T-helper 1 cell treated with Interleukin-12 subunit alpha and Interleukin-12 subunit beta and Interleukin-4 antibody, amounts not matched to agents 30 μg/mL and 1 μg/mL, for 36 hours (primary cell): Measurements from ENCODE around the gene NEUROD2.
"Not testable (repeated sequence)": the region's sequence is repeated elsewhere in the genome, so short reads cannot be mapped to it uniquely, and the experiment has no call there.

Experiments used
- H3K27ac Mint-ChIP-seq: one replicate; pipeline ENCODE4 v1.8.0; 2021; ENCODE audit warnings: mild to moderate bottlenecking, mixed read lengths
- H3K27me3 Mint-ChIP-seq: one replicate; pipeline ENCODE4 v1.8.0; 2021; ENCODE audit warnings: low read depth, mixed read lengths
- H3K36me3 Mint-ChIP-seq: one replicate; pipeline ENCODE4 v1.8.0; 2021; ENCODE audit warnings: low read depth, mixed read lengths
- H3K4me1 Mint-ChIP-seq: one replicate; pipeline ENCODE4 v1.8.0; 2021; ENCODE audit warnings: low read depth, mixed read lengths
- H3K4me3 Mint-ChIP-seq: one replicate; pipeline ENCODE4 v1.8.0; 2021; ENCODE audit warnings: mild to moderate bottlenecking, moderate library complexity, mixed read lengths
- H3K9me3 Mint-ChIP-seq: one replicate; pipeline ENCODE4 v1.8.0; 2021; ENCODE audit warnings: mixed read lengths

The NEUROD2 gene

DNA sequence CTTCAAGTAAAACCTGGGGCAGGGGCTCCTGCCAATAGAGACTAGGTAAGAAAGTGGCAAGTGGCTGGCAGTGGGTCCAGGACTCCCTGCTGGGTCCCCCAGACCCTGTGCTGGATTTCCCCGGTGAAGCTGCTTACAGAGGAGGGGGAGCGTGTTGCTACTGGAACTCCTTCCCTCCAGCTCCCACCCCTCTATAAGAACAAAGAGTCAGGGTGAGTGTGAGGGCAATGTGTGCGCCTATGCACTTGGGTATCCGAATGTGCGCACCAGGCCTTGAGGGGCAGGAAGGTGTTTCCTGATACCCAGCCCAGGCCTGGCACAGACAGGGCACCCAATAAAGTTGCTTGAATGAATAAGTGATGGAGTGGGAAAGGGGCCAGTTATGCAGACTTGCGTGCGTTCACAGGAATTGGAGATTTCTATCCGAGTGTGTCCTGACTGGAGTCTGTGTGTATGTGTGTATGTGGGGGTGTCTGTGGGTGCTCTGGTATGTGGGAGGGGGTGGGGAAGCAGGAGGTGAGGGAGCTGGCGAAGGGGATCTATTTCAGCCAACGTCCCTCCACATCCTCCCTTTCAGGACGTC lies 11.7 kb downstream of the NEUROD2 start:
- Mint-ChIP-seq H3K4me3 (no peak overlapping the region), H3K27me3 (peaks cover 89% of the 10 kb centered on the region), H3K27ac (no peak overlapping the region), H3K9me3 (no peaks in the 10 kb centered on the region), H3K4me1 (no peaks in the 10 kb centered on the region), H3K36me3 (peaks cover 3% of the 10 kb centered on the region)

DNA sequence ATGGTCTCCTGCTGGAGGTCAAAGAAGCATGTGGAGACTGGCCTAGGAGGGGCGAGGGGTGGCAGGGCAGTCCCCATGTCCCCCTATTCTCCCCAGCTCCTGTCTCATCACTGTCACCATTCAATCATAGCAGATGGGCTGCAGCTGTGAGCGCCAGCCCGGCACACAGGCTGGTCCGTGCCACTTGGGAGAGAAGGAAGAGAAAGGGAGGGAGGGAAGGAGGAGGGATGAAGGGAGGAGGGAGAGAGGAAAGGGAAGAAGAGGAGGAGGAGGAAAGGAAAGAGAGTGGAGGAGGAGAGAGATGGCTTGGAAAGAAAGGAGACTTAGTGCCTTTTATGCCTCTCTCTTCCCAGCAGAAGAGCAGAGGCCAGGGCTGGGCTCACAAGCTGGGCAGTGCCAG lies 12.4 kb downstream of the NEUROD2 start:
- Mint-ChIP-seq H3K4me3 (no peak overlapping the region), H3K27me3 (peaks cover 82% of the 10 kb centered on the region), H3K4me1 (no peaks in the 10 kb centered on the region), H3K27ac (no peak overlapping the region), H3K9me3 (no peaks in the 10 kb centered on the region), H3K36me3 (peaks cover 3% of the 10 kb centered on the region)

DNA sequence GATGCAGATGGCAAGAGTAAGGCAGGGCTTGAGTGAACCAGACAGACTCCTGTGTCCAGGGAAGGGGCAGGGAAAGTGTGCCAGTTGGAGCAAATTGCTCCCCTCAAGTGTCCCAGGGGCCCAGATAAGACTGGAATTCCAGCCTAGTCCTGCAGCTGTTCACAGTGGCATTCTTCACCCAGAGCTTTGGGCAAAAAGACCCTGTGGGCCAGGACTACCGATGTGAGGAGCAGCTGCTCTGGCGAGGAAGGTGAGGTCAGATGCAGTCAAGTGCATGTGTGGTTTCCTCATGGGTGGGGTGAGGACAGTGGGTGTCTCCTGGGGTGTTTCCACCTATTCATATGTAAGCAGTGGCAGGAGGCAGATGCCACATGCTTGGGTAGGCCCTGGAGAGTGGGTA lies 14.3 kb downstream of the NEUROD2 start:
- no peaks in the 10 kb centered on the region for H3K4me1 Mint-ChIP-seq
- no peaks in the 10 kb centered on the region for H3K9me3 Mint-ChIP-seq
- H3K36me3 Mint-ChIP-seq, result peaks cover 3% of the 10 kb centered on the region
- H3K27me3 Mint-ChIP-seq, result peaks cover 72% of the 10 kb centered on the region
- H3K27ac Mint-ChIP-seq, result no peak overlapping the region
- H3K4me3 Mint-ChIP-seq, result no peak overlapping the region

- Mint-ChIP-seq H3K4me1 (no peaks in the 10 kb centered on the region), H3K4me3 (no peak overlapping the region), H3K27ac (no peak overlapping the region), H3K36me3 (peaks cover 3% of the 10 kb centered on the region), H3K9me3 (no peaks in the 10 kb centered on the region), H3K27me3 (peaks cover 63% of the 10 kb centered on the region)
These were observed 15.5 kb downstream of the NEUROD2 start for GRCh38 chr17:39591958-39592954.

GRCh38 chr17:39590180-39590579 lies 17.5 kb downstream of the NEUROD2 start:
- not testable (repeated sequence) for H3K4me1 Mint-ChIP-seq, H3K27ac Mint-ChIP-seq, H3K4me3 Mint-ChIP-seq, H3K9me3 Mint-ChIP-seq, H3K36me3 Mint-ChIP-seq
- H3K27me3 Mint-ChIP-seq, result peaks cover 45% of the 10 kb centered on the region

DNA sequence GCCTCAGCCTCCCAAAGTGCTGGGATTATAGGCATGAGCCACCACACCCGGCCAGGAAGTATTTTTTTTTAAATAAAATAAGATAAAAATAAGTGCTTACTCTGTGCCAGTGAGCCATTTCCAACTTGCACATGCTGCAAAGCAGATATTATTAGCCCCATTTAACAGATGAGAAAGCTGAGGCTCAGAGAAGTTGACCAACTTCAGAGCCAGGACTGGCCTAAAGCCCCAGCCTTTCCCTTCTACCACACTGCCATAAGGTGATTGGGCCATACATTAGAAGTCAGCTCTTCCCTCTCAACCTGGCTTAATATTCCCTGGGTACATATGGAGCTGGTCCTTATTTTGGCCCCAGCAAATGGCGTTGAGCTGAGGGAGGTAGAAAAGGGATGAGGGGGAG lies 25.1 kb downstream of the NEUROD2 start:
- Mint-ChIP-seq H3K27me3 (peaks cover 4% of the 10 kb centered on the region), H3K4me1 (no peaks in the 10 kb centered on the region), H3K4me3 (no peak overlapping the region), H3K36me3 (no peaks in the 10 kb centered on the region), H3K9me3 (no peaks in the 10 kb centered on the region), H3K27ac (no peak overlapping the region)

GRCh38 chr17:39581759-39582085 lies 26.0 kb downstream of the NEUROD2 start:
- Mint-ChIP-seq H3K27me3 (peaks cover 4% of the 10 kb centered on the region), H3K27ac (no peak overlapping the region), H3K4me3 (no peak overlapping the region), H3K9me3 (no peaks in the 10 kb centered on the region), H3K4me1 (no peaks in the 10 kb centered on the region), H3K36me3 (no peaks in the 10 kb centered on the region)

GRCh38 chr17:39581071-39581758 lies 26.5 kb downstream of the NEUROD2 start:
- Mint-ChIP-seq H3K27ac (no peak overlapping the region), H3K4me1 (no peaks in the 10 kb centered on the region), H3K9me3 (no peaks in the 10 kb centered on the region), H3K36me3 (no peaks in the 10 kb centered on the region), H3K27me3 (peaks cover 4% of the 10 kb centered on the region), H3K4me3 (no peak overlapping the region)

- Mint-ChIP-seq H3K27me3 (peaks cover 7% of the 10 kb centered on the region), H3K9me3 (no peaks in the 10 kb centered on the region)
These were observed 27.6 kb downstream of the NEUROD2 start for GRCh38 chr17:39580082-39580468.

GRCh38 chr17:39579318-39580081 lies 28.2 kb downstream of the NEUROD2 start:
- Mint-ChIP-seq H3K27ac (no peak overlapping the region), H3K9me3 (no peaks in the 10 kb centered on the region), H3K27me3 (peaks cover 10% of the 10 kb centered on the region), H3K4me3 (no peak overlapping the region), H3K4me1 (no peaks in the 10 kb centered on the region), H3K36me3 (no peaks in the 10 kb centered on the region)

More at GRCh38 chr17:39580082-39580468, 27.6 kb downstream of the NEUROD2 start:
- H3K4me3 Mint-ChIP-seq, result no peak overlapping the region
- H3K27ac Mint-ChIP-seq, result no peak overlapping the region
- no peaks in the 10 kb centered on the region for H3K4me1 Mint-ChIP-seq
- no peaks in the 10 kb centered on the region for H3K36me3 Mint-ChIP-seq

- Mint-ChIP-seq H3K27me3 (peaks cover 13% of the 10 kb centered on the region), H3K36me3 (no peaks in the 10 kb centered on the region), H3K9me3 (no peaks in the 10 kb centered on the region), H3K4me3 (no peak overlapping the region), H3K27ac (no peak overlapping the region), H3K4me1 (peaks cover 3% of the 10 kb centered on the region)
These were observed 29.4 kb downstream of the NEUROD2 start for GRCh38 chr17:39578272-39578671.

DNA sequence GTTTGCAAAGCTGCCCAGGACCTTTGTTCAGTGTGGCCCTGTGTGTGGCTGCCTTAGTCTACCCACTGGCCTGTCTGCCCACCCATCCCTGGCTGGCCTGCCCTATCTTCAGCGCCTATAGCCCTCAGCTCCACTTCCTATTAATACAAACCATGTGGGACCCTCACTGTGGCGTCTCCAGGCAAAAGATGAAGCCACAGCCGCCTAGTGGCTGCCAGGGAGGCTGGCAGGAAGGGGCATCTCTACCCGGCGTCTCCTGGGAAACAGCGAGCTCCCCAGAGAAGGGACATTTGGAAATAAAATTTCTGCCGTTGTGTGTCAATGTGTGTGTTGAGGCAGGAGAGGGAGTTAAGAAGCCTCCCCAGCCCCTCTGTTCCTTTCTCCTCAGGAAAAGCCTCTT lies 31.5 kb downstream of the NEUROD2 start:
- H3K36me3 Mint-ChIP-seq, result peaks cover 8% of the 10 kb centered on the region
- no peak overlapping the region for H3K27ac Mint-ChIP-seq
- H3K27me3 Mint-ChIP-seq, result peaks cover 13% of the 10 kb centered on the region
- peaks cover 3% of the 10 kb centered on the region for H3K4me1 Mint-ChIP-seq
- H3K9me3 Mint-ChIP-seq, result peaks cover 5% of the 10 kb centered on the region
- H3K4me3 Mint-ChIP-seq, result no peak overlapping the region

DNA sequence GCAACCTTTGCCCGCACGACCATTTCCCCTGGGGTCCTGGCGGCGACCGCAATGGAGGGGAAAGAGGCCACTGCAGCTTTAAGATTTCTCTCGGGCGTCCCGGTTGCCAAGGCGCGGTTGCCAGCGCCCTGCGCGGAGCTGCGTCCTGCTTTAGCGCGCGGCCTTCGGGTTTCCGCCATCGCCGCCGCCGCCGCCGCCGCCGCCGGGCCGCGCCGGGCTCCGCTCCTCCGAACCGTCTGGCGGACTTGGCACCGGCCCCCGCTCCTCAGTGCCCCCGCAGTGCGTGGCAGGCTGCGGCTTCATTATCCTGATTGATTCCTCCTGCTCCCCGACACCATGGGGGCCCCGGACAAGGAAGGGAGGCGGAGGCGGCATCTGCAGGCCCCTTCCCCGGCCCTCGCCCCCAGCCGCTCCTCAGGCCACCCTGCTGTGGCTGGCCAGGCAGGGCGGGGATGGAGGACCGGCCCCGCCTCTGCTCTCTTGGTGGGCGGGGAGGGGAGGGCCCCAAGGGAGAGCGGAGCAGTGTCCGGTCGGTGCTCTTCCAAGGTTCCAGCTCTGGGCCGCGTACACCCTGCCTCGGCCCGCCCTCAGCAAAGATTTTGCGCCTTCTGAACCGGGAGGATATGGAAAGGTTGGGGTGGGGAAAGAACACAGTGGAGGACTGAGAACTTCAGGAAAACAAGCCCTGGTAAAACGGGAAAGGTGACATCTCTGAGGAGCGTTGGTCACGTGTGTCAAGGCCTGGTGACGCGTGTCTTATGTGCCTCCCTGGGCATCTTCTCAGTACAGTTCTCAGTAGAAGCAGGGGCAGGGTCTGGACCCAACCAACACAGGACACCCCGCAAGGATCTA lies 34.0 kb downstream of the NEUROD2 start:
- Mint-ChIP-seq H3K9me3 (peaks cover 8% of the 10 kb centered on the region), H3K27me3 (peaks cover 10% of the 10 kb centered on the region), H3K4me3 (peak overlapping the region; percentile 81), H3K4me1 (peaks cover 3% of the 10 kb centered on the region), H3K36me3 (peaks cover 22% of the 10 kb centered on the region), H3K27ac (peak overlapping the region; percentile 58)
